GM19238 (cell line): ENCODE results near the gene ASXL1.
"Not testable (repeated sequence)": the region's sequence is repeated elsewhere in the genome, so short reads cannot be mapped to it uniquely, and the experiment has no call there.

Experiments used
- DNase-seq: peaks from one replicate; pipeline ENCODE4 v3.0.0; 2011; ENCODE audit warnings: low spot score; ENCODE audit not compliant: insufficient read length

Gene ASXL1

GRCh38 chr20:32336918-32337347 lies 21.2 kb upstream of the ASXL1 start:
- no peak for DNase-seq

- DNase-seq, result no peak
Measured at GRCh38 chr20:32337937-32338661, 20.0 kb upstream of the ASXL1 start.

DNA sequence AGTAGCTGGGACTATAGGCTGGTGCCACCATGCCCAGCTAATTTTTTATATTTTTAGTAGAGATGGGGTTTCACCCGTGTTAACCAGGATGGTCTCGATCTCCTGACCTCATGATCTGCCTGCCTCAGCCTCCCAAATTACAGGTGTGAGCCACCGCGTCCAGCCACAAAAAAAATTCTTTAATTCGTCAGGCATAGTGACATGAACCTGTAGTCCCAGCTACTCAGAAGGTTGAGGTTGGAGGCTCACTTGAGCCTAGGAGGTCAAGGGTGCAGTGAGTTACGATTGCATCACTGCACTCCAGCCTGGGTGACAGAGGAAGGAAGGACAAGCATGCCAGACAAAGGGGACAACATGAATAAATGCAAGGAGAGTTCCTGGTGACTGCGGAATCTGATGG lies 19.5 kb upstream of the ASXL1 start:
- DNase-seq, result no peak

DNA sequence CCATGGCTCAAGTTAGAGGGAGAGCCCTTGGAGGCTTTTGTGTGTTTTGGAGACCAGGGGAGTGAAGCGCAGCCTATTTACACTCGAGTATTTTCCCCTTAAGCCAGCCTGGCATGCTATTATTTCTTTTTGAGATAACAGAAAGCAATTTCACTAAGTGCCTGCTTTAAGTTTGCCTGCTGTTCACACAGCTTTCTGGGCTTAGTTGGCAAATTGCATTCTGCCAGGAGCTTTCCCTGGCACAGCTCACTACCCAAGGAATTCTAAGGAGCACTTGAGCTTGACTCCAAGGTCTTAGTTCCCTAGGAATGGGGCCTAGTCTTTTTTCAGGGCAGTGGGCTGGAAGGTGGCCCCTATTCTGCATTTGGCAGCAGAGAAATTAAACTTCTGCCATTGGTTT lies 19.0 kb upstream of the ASXL1 start:
- DNase-seq, result no peak

GRCh38 chr20:32341053-32341452 lies 17.1 kb upstream of the ASXL1 start:
- not testable (repeated sequence) for DNase-seq

DNA sequence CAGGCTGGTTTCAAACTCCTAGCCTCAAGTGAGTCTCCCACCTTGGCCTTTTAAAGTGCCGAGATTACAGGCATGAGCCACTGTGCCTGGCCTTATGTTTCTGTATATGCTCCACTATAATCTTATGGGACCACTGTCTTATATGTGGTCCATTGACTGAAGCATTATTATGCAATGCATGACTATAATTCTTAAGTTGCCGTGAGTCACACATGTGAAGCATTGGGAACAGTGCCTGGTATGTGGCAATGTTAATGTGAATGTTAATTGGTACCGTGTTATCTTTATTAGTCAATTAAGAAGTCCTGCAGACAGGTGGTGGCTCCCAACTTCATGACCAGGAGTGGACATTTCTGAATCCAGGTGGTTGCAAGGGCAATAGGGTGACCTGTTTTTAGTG lies 14.7 kb upstream of the ASXL1 start:
- DNase-seq, result no peak

DNA sequence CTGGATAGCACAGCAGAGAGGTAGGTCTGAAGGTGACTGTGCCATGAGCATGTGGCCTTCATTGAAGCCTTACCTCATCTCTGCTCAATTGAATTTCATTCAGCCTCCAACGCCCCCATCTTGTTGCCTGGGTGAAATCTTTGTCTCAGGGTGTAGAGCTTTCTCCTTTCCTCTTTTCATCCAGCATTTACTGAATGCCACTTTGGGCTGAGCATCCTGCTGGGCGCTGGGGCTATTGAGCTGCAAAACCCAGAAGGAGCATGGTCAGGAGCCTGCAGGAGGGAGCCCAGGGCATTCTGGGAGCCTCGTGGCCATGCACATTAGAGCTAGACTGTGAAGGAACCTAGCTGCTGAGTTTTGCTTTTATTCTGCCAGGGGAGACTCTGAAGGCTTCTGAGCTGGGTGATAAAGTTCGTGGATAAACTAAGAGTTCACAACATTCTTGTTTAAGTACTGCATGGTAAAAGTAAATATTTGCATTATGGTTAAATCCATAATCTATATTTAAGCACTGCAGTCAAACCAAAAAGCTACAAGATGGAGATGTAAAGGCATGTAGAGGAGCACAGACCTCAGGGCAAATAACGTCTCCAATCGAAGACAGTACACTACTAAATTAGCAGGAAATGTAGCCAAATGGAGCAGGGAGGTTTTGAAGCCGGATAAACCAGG lies 13.2 kb upstream of the ASXL1 start:
- no peak for DNase-seq

DNA sequence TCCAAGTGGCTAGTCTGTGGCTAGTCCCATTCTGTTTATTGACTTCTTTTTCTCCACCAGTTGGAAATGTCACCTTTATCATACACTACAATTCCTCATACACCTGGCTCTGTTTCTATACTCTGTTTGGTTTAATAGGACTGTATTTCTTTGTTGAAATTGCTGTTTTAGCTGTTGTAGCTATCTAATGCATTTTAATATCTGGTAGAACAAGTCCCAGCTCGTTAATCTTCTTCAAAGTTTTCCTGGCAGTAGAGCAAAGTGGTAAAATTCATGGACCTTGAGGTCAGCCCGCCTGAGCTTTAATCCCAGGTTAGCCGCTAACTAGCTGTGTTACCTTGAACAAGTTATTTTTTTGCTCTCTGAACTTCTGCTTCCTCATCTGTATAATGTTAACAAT lies 9.9 kb upstream of the ASXL1 start:
- no peak for DNase-seq

DNA sequence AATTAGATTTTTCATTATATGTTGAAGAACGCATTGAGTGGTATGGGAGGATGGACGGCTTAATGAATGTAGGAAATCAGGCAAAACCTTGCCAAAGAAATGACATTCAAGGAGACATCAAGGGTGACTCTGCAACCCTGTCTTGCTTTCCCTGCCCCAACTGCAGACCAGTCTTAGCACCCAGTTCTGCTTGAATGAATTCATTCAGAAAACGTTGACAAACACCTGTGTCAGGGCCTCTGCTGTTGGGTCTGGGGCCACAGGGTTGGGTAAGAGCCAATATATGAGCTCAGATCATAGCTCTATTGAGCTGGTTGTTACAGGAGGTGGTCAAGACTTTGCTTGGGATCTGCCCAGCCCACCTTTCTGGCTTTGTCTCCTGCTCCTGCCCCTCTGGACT lies 7.7 kb upstream of the ASXL1 start:
- no peak for DNase-seq

GRCh38 chr20:32352121-32352720 lies 5.9 kb upstream of the ASXL1 start:
- DNase-seq, result no peak

- no peak for DNase-seq
Measured at GRCh38 chr20:32353848-32354496, 4.2 kb upstream of the ASXL1 start.

DNA sequence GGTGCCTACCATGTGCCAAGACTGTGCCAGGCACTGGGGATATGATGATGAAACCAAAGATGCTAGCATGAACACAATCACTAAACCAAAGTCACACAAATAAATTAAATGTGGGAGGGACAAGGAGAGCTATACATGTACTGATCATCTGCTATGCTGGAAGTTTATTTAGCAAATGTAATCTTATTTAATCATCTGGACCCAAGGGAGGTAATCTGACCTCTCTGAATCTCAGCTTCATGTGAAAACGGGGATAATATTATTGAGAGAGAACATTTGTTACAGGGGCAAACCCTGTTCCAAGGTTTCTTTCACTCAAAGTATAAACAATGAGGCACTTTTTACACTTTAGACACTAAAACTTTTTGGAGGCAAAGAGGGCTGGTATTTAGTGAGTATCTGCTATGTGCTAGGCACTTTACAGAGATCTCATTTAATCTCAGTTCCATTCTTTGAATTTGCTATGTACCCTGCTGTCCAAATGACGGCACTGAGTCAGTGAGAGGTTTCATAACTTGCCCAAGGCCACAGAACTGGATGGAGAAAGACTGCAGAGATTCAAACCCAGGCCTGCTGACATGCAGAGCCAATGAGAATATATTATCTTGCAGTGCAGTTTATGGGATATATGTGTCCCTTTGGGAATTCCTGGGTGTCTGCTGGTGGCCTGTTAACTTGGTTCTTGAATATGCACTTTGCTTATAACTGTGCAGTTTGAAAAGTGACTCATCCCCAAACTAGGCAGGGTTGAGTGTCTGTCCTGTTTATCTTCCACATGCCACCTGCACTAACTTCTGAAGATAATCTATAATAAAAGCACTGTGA lies 3.3 kb upstream of the ASXL1 start:
- DNase-seq, result no peak

DNA sequence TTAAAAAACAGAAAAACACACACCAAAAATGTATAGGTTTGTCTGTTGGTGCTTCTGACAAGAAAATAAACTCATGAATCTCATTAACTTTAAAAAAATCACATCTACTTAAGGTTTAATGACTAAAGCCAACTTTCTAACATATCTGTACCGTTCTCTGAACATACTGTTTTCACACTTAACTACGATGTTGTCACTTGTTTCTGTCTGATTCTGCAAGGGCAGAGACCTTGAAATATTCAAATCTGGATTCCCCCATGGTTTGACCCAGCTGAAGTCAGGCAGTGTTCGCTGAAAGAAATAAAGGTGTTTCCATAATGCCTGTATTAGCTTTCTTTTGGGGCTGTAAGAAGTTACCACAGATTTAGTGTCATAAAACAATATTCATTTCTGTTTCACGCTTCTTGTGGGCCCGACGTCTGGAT lies 2.7 kb upstream of the ASXL1 start:
- DNase-seq, result no peak

GRCh38 chr20:32355907-32356621 lies 2.1 kb upstream of the ASXL1 start:
- DNase-seq, result not testable (repeated sequence)

- no peak for DNase-seq
Measured at GRCh38 chr20:32356622-32357374, 1.3 kb upstream of the ASXL1 start.

GRCh38 chr20:32357375-32357868 lies 709 bp upstream of the ASXL1 start:
- DNase-seq, result no peak

- no peak for DNase-seq
Measured at GRCh38 chr20:32358632-32358882, 426 bp downstream of the ASXL1 start.

- DNase-seq, result peak; percentile 52
Measured at GRCh38 chr20:32358883-32359632, 927 bp downstream of the ASXL1 start.

DNA sequence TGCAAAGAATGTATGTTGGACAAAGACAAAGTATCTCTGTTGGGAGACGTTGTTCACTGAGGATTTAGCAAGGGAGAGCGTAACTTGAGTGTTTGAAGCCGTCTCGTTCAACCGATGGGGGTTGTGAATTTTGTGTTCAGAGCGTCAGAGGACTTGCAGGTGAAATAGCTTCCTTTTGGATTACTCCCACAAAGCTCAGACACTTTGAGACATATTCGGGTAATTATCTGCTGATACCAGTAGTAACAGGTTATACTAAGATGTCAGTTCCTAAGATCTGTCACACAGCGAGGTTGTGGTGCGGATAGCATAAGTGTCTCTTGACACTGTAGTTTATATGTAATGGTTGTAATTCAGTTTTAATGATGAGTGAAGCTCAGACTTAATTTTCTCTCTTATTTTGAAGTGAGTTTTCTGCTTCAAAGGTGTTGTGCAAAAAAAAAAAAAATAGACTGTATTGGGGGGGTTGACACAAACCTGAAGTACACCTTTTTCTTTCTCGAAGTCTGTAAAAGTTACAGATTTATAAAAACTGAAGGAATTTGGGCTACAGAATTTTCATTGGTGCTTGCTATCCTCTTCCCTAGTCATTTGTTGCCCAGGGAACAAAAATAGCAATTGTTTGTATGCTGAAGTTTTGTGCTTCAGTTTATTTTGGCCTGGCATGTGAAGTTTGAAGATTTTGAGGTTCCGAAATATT lies 1.7 kb downstream of the ASXL1 start:
- no peak for DNase-seq
